Body of pancreas (tissue), 4 donors: ENCODE measurements around the gene IFT122.

Source experiments
- CTCF ChIP-seq, 7 experiments: fragments of 450-650 bp in 4 of 7; fragments of 200-600 bp in 3 of 7; sonication (generic) in 3 of 7; IDR thresholded peaks; one replicate each; pipeline ENCODE4 v1.5.1; 2016 to 2019; ENCODE audit warnings: antibody characterized with exemption in 7 of 7
- POLR2A ChIP-seq, 3 donors: fragments of 450-650 bp; IDR thresholded peaks; one replicate each; pipeline ENCODE4 v1.6.1; 2016; ENCODE audit warnings: antibody characterized with exemption in 3 of 3, mild to moderate bottlenecking in 2 of 3

GRCh38 chr3:129558081-129558771, 118.2 kb downstream of the IFT122 start:
- TF ChIP-seq CTCF (IDR thresholded peaks at IDR 0.05) (no peak), POLR2A (IDR thresholded peaks at IDR 0.05) (no peak)
